HL-60 (cell line): ENCODE results near the gene BSG.

Experiments used
- GABPA ChIP-seq: IDR thresholded peaks from 2 replicates; pipeline ENCODE4 v1.6.1; 2012; ENCODE audit warnings: low read depth
- POLR2AphosphoS5 ChIP-seq: IDR thresholded peaks from 2 replicates; pipeline ENCODE4 v1.6.1; 2012; ENCODE audit warnings: low read depth
- SPI1 ChIP-seq: IDR thresholded peaks from 2 replicates; pipeline ENCODE4 v1.6.1; 2012; ENCODE audit warnings: low read depth, mild to moderate bottlenecking, borderline replicate concordance
- TF ChIP-seq, protein P1 (sequence below): IDR thresholded peaks from one replicate; pipeline ENCODE4 v1.5.1; 2011; ENCODE audit warnings: low read length, control low read depth, inconsistent platforms; ENCODE audit not compliant: insufficient read depth
- TF ChIP-seq, protein P2 (sequence below): IDR thresholded peaks from 2 replicates; pipeline ENCODE4 v1.6.1; 2012; ENCODE audit warnings: low read depth; ENCODE audit not compliant: insufficient replicate concordance

DNA sequence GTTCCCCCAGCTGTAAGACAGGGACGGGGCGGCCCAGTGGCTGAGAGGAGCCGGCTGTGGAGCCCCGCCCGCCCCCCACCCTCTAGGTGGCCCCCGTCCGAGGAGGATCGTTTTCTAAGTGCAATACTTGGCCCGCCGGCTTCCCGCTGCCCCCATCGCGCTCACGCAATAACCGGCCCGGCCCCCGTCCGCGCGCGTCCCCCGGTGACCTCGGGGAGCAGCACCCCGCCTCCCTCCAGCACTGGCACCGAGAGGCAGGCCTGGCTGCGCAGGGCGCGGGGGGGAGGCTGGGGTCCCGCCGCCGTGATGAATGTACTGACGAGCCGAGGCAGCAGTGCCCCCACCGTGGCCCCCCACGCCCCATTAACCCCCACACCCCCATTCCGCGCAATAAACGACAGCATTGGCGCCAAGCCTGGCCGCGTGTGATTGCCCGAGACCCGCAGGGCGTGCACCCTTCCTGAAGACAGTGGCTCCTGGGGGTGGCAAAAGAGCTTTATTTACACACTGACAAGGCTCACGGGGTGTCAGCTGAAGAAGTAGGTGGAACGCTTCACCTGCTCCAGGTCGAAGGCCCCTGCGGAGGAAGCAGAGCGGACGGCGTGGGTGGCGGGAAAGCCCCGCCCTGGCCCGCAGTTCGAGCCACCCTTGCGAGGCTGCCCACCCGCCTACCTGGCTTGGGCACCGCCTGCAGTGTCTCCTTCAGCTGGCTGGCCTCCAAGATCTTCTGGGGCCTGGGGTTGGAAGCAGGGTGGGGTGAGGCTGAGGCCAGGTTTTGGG lies 44.5 kb downstream of the BSG start:
- TF ChIP-seq, protein P1, sequence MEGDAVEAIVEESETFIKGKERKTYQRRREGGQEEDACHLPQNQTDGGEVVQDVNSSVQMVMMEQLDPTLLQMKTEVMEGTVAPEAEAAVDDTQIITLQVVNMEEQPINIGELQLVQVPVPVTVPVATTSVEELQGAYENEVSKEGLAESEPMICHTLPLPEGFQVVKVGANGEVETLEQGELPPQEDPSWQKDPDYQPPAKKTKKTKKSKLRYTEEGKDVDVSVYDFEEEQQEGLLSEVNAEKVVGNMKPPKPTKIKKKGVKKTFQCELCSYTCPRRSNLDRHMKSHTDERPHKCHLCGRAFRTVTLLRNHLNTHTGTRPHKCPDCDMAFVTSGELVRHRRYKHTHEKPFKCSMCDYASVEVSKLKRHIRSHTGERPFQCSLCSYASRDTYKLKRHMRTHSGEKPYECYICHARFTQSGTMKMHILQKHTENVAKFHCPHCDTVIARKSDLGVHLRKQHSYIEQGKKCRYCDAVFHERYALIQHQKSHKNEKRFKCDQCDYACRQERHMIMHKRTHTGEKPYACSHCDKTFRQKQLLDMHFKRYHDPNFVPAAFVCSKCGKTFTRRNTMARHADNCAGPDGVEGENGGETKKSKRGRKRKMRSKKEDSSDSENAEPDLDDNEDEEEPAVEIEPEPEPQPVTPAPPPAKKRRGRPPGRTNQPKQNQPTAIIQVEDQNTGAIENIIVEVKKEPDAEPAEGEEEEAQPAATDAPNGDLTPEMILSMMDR = no peak
- TF ChIP-seq POLR2AphosphoS5 (no peak), SPI1 (no peak), GABPA (no peak)
- TF ChIP-seq, protein P2, sequence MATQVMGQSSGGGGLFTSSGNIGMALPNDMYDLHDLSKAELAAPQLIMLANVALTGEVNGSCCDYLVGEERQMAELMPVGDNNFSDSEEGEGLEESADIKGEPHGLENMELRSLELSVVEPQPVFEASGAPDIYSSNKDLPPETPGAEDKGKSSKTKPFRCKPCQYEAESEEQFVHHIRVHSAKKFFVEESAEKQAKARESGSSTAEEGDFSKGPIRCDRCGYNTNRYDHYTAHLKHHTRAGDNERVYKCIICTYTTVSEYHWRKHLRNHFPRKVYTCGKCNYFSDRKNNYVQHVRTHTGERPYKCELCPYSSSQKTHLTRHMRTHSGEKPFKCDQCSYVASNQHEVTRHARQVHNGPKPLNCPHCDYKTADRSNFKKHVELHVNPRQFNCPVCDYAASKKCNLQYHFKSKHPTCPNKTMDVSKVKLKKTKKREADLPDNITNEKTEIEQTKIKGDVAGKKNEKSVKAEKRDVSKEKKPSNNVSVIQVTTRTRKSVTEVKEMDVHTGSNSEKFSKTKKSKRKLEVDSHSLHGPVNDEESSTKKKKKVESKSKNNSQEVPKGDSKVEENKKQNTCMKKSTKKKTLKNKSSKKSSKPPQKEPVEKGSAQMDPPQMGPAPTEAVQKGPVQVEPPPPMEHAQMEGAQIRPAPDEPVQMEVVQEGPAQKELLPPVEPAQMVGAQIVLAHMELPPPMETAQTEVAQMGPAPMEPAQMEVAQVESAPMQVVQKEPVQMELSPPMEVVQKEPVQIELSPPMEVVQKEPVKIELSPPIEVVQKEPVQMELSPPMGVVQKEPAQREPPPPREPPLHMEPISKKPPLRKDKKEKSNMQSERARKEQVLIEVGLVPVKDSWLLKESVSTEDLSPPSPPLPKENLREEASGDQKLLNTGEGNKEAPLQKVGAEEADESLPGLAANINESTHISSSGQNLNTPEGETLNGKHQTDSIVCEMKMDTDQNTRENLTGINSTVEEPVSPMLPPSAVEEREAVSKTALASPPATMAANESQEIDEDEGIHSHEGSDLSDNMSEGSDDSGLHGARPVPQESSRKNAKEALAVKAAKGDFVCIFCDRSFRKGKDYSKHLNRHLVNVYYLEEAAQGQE = no peak
